SK-N-MC (cell line): ENCODE measurements around the gene TNFRSF18.

ENCODE experiments used
- EZH2 ChIP-seq: fragments of 200-600 bp; sonication (generic); IDR thresholded peaks from one replicate; pipeline ENCODE4 v1.6.1; 2017; ENCODE audit warnings: antibody characterized with exemption
- FOXP2 ChIP-seq: optimal IDR thresholded peaks from 2 replicates; pipeline ENCODE3; 2011; ENCODE audit warnings: mild to moderate bottlenecking, moderate library complexity; ENCODE audit not compliant: insufficient read depth; ENCODE audit errors: extremely low read length, control extremely low read depth

GRCh38 chr1:1255078-1255477 is 48.7 kb upstream of the TNFRSF18 start:
- TF ChIP-seq EZH2 (no peak), FOXP2 (no peak)
